ENCODE measurements around the gene SNX25. TPM values are rescaled to one million over a fixed set of nuclear protein-coding genes. Genes with fewer than 3 reads are reported as not detected.

SNX25 gene
- total and polyA plus RNA-seq, 2 of the 13 experiments (the other 11 are each of a cell fraction or from before 2014, with no cell fraction given) = 23.4 to 23.5 TPM

- TF ChIP-seq HMGXB3 (CRISPR knock-in tag; IDR thresholded peaks at IDR 0.05; ENCODE audit: borderline replicate concordance) (no peak), MXD3 (CRISPR knock-in tag; IDR thresholded peaks at IDR 0.05) (no peak), ZNF547 (CRISPR knock-in tag; IDR thresholded peaks at IDR 0.05) (no peak), ZSCAN9 (CRISPR knock-in tag; IDR thresholded peaks at IDR 0.05; ENCODE audit: borderline replicate concordance) (no peak), ZNF317 (CRISPR knock-in tag; IDR thresholded peaks at IDR 0.05) (no peak), ARHGAP35 (CRISPR knock-in tag; IDR thresholded peaks at IDR 0.05; ENCODE audit: borderline replicate concordance) (no peak), MATR3 (CRISPR knock-in tag; IDR thresholded peaks at IDR 0.05) (no peak), SP140L (CRISPR knock-in tag; IDR thresholded peaks at IDR 0.05; ENCODE audit: borderline replicate concordance) (no peak), ZNF121 (CRISPR knock-in tag; IDR thresholded peaks at IDR 0.05) (no peak), ZNF761 (CRISPR knock-in tag; conservative IDR thresholded peaks at IDR 0.05) (no peak), MTF2 (CRISPR knock-in tag; IDR thresholded peaks at IDR 0.05; ENCODE audit: borderline replicate concordance) (no peak), FOXA1 (IDR thresholded peaks at IDR 0.05) (no peak), FOXA1 (CRISPR knock-in tag; IDR thresholded peaks at IDR 0.05) (peak; percentile 46; the same call in 1 of the 2 replicates), IKZF1 (IDR thresholded peaks at IDR 0.05) (no peak), ZSCAN30 (CRISPR knock-in tag; IDR thresholded peaks at IDR 0.05) (no peak), ZEB1 (IDR thresholded peaks at IDR 0.05; ENCODE audit: insufficient replicate concordance, low read depth) (no peak), IRF2 (CRISPR knock-in tag; IDR thresholded peaks at IDR 0.05) (no peak), MTA1 (CRISPR knock-in tag; IDR thresholded peaks at IDR 0.05; ENCODE audit: borderline replicate concordance) (no peak), IKZF5 (CRISPR knock-in tag; IDR thresholded peaks at IDR 0.05) (no peak), ZBTB1 (CRISPR knock-in tag; IDR thresholded peaks at IDR 0.05; ENCODE audit: borderline replicate concordance) (no peak), ZNF143 (CRISPR knock-in tag; IDR thresholded peaks at IDR 0.05) (no peak), SNRNP70 (IDR thresholded peaks at IDR 0.05; ENCODE audit: low read depth, low read length) (no peak), ZNF296 (CRISPR knock-in tag; conservative IDR thresholded peaks at IDR 0.05) (no peak)
- TF ChIP-seq, protein P1, sequence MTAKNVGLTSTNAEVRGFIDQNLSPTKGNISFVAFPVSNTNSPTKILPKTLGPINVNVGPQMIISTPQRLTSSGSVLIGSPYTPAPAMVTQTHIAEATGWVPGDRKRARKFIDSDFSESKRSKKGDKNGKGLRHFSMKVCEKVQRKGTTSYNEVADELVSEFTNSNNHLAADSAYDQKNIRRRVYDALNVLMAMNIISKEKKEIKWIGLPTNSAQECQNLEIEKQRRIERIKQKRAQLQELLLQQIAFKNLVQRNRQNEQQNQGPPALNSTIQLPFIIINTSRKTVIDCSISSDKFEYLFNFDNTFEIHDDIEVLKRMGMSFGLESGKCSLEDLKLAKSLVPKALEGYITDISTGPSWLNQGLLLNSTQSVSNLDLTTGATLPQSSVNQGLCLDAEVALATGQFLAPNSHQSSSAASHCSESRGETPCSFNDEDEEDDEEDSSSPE (CRISPR knock-in tag; IDR thresholded peaks at IDR 0.05) = no peak
These were observed 123.4 kb downstream of the SNX25 start (continued) for GRCh38 chr4:185332575-185333464.
